Measurements from ENCODE around the gene CNTF.

DNA sequence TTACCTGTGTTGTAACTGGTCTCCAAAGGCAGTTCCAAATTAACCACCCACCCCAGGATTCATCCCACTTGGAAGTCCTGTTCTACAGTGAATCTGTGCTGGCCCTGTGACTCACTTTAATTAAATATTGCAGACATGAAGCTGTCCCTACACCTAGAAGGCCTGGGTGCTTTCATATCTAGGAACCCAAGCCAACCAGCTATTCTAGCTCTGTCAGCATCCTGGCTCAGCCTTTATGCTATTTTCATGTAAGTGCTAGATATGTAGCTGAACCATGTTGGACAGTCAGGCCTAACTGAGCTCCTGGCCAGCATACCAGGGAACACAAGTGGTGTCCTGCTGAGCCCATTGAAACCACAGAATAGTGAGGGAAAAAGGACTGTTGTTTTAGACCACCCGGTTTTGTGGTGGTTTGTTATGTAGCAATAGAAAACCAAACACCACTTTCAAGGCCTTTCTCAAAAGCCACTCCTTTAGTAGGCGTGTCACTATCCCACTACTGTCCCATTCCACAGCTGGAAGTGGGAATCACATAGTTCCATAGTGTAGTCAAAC lies 30.3 kb downstream of the CNTF start:
- TF ChIP-seq, protein P1, sequence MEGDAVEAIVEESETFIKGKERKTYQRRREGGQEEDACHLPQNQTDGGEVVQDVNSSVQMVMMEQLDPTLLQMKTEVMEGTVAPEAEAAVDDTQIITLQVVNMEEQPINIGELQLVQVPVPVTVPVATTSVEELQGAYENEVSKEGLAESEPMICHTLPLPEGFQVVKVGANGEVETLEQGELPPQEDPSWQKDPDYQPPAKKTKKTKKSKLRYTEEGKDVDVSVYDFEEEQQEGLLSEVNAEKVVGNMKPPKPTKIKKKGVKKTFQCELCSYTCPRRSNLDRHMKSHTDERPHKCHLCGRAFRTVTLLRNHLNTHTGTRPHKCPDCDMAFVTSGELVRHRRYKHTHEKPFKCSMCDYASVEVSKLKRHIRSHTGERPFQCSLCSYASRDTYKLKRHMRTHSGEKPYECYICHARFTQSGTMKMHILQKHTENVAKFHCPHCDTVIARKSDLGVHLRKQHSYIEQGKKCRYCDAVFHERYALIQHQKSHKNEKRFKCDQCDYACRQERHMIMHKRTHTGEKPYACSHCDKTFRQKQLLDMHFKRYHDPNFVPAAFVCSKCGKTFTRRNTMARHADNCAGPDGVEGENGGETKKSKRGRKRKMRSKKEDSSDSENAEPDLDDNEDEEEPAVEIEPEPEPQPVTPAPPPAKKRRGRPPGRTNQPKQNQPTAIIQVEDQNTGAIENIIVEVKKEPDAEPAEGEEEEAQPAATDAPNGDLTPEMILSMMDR (IDR thresholded peaks at IDR 0.05; ENCODE audit: low read length): no peak
- no peak for TF ChIP-seq EZH2 (IDR thresholded peaks at IDR 0.05; ENCODE audit: borderline replicate concordance, low read length)
